ENCODE results near the gene CYB5R3. TPM values are rescaled to one million over a fixed set of nuclear protein-coding genes. Genes with fewer than 3 reads are reported as not detected.

Gene CYB5R3
- polyA plus RNA-seq, 1 donor (not counting 4 experiments of a cell fraction or from before 2014, with no cell fraction given), result 102 TPM

DNA sequence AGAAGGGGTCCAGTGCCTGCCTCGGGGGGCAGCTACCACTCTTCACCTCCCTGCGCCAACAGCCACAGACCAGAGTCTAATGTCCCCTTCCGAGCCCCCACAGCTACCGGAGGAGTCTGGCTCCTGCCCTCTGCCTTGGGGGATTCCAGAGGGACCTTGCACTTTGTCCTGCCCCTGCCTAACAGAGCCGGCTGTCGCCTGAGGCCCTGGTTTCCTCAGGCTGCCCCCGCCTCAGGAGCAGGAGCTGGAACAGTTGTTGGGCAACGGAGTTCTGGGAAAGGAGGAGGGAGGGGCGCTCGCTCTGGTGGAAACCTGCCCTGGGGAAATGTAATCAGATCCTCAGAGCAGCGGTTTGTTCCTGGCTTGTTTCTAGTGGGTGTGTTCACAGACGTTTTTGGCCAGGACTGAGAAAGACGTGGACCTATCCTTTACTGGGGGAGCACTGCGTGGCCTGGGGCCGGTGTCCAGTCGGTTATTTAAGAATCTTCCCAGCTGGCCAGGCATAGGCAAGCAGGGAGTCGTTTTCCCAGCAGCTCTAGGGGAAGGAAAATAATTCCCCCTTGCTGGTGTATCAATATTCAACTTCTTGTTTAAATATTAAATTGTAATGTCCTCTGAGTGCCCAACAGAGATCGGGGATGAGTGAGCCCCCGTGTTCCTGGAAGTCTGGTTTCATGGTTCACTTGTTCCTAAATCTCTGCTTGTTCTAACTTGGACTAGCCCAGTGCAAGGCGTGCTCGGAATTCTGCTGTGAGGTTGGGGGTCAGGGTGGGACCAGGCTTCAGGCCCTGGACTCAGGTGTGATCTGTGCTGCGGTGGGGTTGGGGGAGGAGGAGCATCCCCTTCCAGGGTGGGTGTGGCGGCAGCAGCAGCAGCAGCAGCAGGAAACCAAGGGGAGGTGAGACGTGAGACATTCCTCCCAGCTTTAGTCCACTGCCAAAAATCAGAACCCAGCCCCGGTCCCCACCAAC, 39.3 kb upstream of the CYB5R3 start:
- H3K4me2 ChIP-seq (ENCODE audit: control insufficient read depth, extremely low read depth, insufficient read depth, low read depth, low read length), result peak overlapping the region; percentile 71
- DNase-seq (ENCODE audit: low read depth, low spot score), result no peak
- no peak for TF ChIP-seq EZH2 (IDR thresholded peaks at IDR 0.05; ENCODE audit: low read length)
- TF ChIP-seq, protein P1, sequence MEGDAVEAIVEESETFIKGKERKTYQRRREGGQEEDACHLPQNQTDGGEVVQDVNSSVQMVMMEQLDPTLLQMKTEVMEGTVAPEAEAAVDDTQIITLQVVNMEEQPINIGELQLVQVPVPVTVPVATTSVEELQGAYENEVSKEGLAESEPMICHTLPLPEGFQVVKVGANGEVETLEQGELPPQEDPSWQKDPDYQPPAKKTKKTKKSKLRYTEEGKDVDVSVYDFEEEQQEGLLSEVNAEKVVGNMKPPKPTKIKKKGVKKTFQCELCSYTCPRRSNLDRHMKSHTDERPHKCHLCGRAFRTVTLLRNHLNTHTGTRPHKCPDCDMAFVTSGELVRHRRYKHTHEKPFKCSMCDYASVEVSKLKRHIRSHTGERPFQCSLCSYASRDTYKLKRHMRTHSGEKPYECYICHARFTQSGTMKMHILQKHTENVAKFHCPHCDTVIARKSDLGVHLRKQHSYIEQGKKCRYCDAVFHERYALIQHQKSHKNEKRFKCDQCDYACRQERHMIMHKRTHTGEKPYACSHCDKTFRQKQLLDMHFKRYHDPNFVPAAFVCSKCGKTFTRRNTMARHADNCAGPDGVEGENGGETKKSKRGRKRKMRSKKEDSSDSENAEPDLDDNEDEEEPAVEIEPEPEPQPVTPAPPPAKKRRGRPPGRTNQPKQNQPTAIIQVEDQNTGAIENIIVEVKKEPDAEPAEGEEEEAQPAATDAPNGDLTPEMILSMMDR (optimal IDR thresholded peaks at IDR 0.05 in 1 of 3, IDR thresholded peaks at IDR 0.05 in 1 of 3, conservative IDR thresholded peaks at IDR 0.05 in 1 of 3; ENCODE audit: extremely low read depth in 1 of 3, insufficient read depth in 2 of 3, low read length in 3 of 3), result no peak
- peak overlapping the region; percentile 62 for H3K9ac ChIP-seq (ENCODE audit: control insufficient read depth, extremely low read depth, insufficient read depth, low read length)
- H3K4me1 ChIP-seq (ENCODE audit: control insufficient read depth, extremely low read depth, insufficient read depth, low read length), result peaks cover 38% of the 10 kb centered on the region
- peak overlapping the region; percentile 67 for H3K27ac ChIP-seq (ENCODE audit: control insufficient read depth, insufficient read depth, low read length)
- H3K4me3 ChIP-seq (ENCODE audit: control insufficient read depth in 2 of 3, extremely low read depth in 1 of 3, insufficient read depth in 2 of 3, low read depth in 1 of 3, low read length in 3 of 3), result peak overlapping the region in 2 of 3 experiments; percentile 31 to 43
- H3K9me3 ChIP-seq (ENCODE audit: control insufficient read depth, low read depth, low read length), result no peaks in the 10 kb centered on the region
- H3K36me3 ChIP-seq (ENCODE audit: control insufficient read depth in 2 of 2, extremely low read depth in 1 of 2, insufficient read depth in 2 of 2, low read length in 2 of 2), result no peaks in the 10 kb centered on the region
- no peaks in the 10 kb centered on the region for H4K20me1 ChIP-seq (ENCODE audit: control insufficient read depth, extremely low read depth, insufficient read depth, low read length)
- peak overlapping the region; percentile 67 for H2AFZ ChIP-seq (ENCODE audit: control insufficient read depth, low read length)
- peak; percentile 90 for FAIRE-seq
- no peaks in the 10 kb centered on the region for H3K79me2 ChIP-seq (ENCODE audit: control insufficient read depth, insufficient read depth, low read length)
- no peaks in the 10 kb centered on the region for H3K9me1 ChIP-seq (ENCODE audit: control insufficient read depth, extremely low read depth, insufficient read depth, low read length)
- H3K27me3 ChIP-seq (ENCODE audit: control insufficient read depth, extremely low read depth, insufficient read depth, low read length), result no peaks in the 10 kb centered on the region
- dilution Hi-C loops (cut with MboI; ENCODE audit: extremely low pct_ligation_motif_present, low sequenced_read_pairs), result no loop called here

DNA sequence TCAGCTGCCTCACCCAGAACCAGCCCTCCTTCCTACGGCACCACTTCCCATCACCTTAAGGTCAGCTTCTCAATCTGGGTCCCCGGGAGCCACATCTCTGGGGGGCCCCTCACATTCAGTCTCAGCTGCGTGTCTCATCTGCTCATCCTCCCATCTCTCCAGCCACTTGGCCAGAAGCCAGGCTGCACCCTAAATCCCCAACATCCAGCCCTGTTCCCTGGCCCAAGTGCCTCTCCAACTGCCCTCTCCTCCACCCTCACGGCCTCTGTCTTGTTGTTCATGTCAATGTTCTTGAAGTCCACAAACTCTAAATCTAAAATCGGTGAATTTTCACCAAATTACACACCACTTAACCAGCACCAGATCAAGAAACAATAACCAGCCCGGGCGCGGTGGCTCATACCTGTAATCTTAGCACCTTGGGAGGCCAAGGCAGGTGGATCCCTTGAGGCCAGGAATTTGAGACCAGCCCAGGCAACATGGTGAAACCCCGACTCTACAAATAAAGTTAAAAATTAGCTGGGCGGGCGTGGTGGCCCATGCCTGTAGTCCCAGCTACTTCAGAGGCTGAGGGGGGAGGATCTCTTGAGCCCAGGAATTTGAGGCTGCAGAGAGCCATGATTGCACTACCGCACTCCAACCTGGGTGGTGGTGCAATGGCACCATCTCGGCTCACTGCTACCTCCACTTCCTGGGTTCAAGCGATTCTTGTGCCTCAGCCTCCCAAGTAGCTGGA, 37.7 kb upstream of the CYB5R3 start:
- FAIRE-seq, result no peak

More for the DNA sequence above, 37.7 kb upstream of the CYB5R3 start:
- Histone ChIP-seq H4K20me1 (ENCODE audit: control insufficient read depth, extremely low read depth, insufficient read depth, low read length) (no peaks in the 10 kb centered on the region), H3K27me3 (ENCODE audit: control insufficient read depth, extremely low read depth, insufficient read depth, low read length) (no peaks in the 10 kb centered on the region), H3K4me2 (ENCODE audit: control insufficient read depth, extremely low read depth, insufficient read depth, low read depth, low read length) (no peak overlapping the region), H3K79me2 (ENCODE audit: control insufficient read depth, insufficient read depth, low read length) (no peaks in the 10 kb centered on the region), H3K4me1 (ENCODE audit: control insufficient read depth, extremely low read depth, insufficient read depth, low read length) (peaks cover 38% of the 10 kb centered on the region), H3K9ac (ENCODE audit: control insufficient read depth, extremely low read depth, insufficient read depth, low read length) (no peak overlapping the region), H2AFZ (ENCODE audit: control insufficient read depth, low read length) (no peak overlapping the region), H3K9me3 (ENCODE audit: control insufficient read depth, low read depth, low read length) (no peaks in the 10 kb centered on the region), H3K27ac (ENCODE audit: control insufficient read depth, insufficient read depth, low read length) (no peak overlapping the region), H3K4me3 (ENCODE audit: control insufficient read depth in 2 of 3, extremely low read depth in 1 of 3, insufficient read depth in 2 of 3, low read depth in 1 of 3, low read length in 3 of 3) (no peak overlapping the region), H3K36me3 (ENCODE audit: control insufficient read depth in 2 of 2, extremely low read depth in 1 of 2, insufficient read depth in 2 of 2, low read length in 2 of 2) (no peaks in the 10 kb centered on the region), H3K9me1 (ENCODE audit: control insufficient read depth, extremely low read depth, insufficient read depth, low read length) (no peaks in the 10 kb centered on the region)
- TF ChIP-seq, protein P1 (optimal IDR thresholded peaks at IDR 0.05 in 1 of 3, IDR thresholded peaks at IDR 0.05 in 1 of 3, conservative IDR thresholded peaks at IDR 0.05 in 1 of 3; ENCODE audit: extremely low read depth in 1 of 3, insufficient read depth in 2 of 3, low read length in 3 of 3), result no peak
- TF ChIP-seq EZH2 (IDR thresholded peaks at IDR 0.05; ENCODE audit: low read length), result no peak
- dilution Hi-C loops (cut with MboI; ENCODE audit: extremely low pct_ligation_motif_present, low sequenced_read_pairs), result no loop called here
- DNase-seq (ENCODE audit: low read depth, low spot score), result no peak

All from keratinocyte (primary cell).